ENCODE data around the gene PCDHGA5.
"Not testable (repeated sequence)": the region's sequence is repeated elsewhere in the genome, so short reads cannot be mapped to it uniquely, and the experiment has no call there.

The PCDHGA5 gene

GRCh38 chr5:141388661-141389060 lies 24.7 kb downstream of the PCDHGA5 start:
- DNase-seq: no peak

GRCh38 chr5:141389153-141390042 lies 25.4 kb downstream of the PCDHGA5 start:
- no peak for DNase-seq

GRCh38 chr5:141392429-141393198 lies 28.7 kb downstream of the PCDHGA5 start, which contains the start of gene PCDHGA8:
Gene PCDHGA8 (plus strand): TSS chr5:141392633. CDS start chr5:141392814, 181 bp downstream.
- peak; percentile 26 for DNase-seq

GRCh38 chr5:141393267-141393666 lies 29.3 kb downstream of the PCDHGA5 start:
- no peak for DNase-seq

- DNase-seq: not testable (repeated sequence)
Measured at GRCh38 chr5:141394401-141395187, 30.6 kb downstream of the PCDHGA5 start.

GRCh38 chr5:141397756-141398551 lies 34.0 kb downstream of the PCDHGA5 start, which contains the start of gene PCDHGB5:
Gene PCDHGB5 (plus strand): TSS chr5:141397947. CDS start chr5:141398128, 181 bp downstream.
- DNase-seq: peak; percentile 61

- DNase-seq: no peak
Measured at GRCh38 chr5:141398608-141399007, 34.6 kb downstream of the PCDHGA5 start.

- no peak for DNase-seq
Measured at GRCh38 chr5:141399555-141400258, 35.7 kb downstream of the PCDHGA5 start.

GRCh38 chr5:141402553-141403243 lies 38.7 kb downstream of the PCDHGA5 start, which contains the start of gene PCDHGA9:
Gene PCDHGA9 (plus strand): TSS chr5:141402778. CDS start chr5:141402953, 175 bp downstream.
- peak; percentile 30 for DNase-seq

- DNase-seq: no peak
Measured at GRCh38 chr5:141403387-141403786, 39.4 kb downstream of the PCDHGA5 start.

GRCh38 chr5:141407790-141408505 lies 44.0 kb downstream of the PCDHGA5 start, which contains the start of gene PCDHGB6:
Gene PCDHGB6 (plus strand): TSS chr5:141408021. CDS start chr5:141408203, 182 bp downstream.
- not testable (repeated sequence) for DNase-seq

- DNase-seq: no peak
Measured at GRCh38 chr5:141409598-141410306, 45.8 kb downstream of the PCDHGA5 start.

- DNase-seq: no peak
Measured at GRCh38 chr5:141411575-141411974, 47.6 kb downstream of the PCDHGA5 start.

- peak; percentile 69 for DNase-seq
Measured at GRCh38 chr5:141412854-141413539, 49.0 kb downstream of the PCDHGA5 start, which contains the start of gene PCDHGA10. Gene PCDHGA10 (plus strand): TSS chr5:141412987. CDS start chr5:141413176, 189 bp downstream.

- DNase-seq: no peak
Measured at GRCh38 chr5:141413540-141414069, 49.6 kb downstream of the PCDHGA5 start.

- DNase-seq: not testable (repeated sequence)
Measured at GRCh38 chr5:141414548-141415274, 50.7 kb downstream of the PCDHGA5 start.

- DNase-seq: not testable (repeated sequence)
Measured at GRCh38 chr5:141415275-141415618, 51.3 kb downstream of the PCDHGA5 start.
